PC-9 (cell line): ENCODE data around the gene GXYLT1. TPM values are rescaled to one million over a fixed set of nuclear protein-coding genes. Genes with fewer than 3 reads are reported as not detected.

ENCODE experiments used
- BruUV-seq: library from RNA; stranded (reverse); fragments of 400-500 nt; replicated peaks from 2 replicates; lab custom pipeline; 2021; lab: Mats Ljungman, UMichigan
- CTCF ChIA-PET: fragments of 300-600 bp; sonication (Branson Sonifier 250); formaldehyde crosslinking; loops from one replicate; lab custom pipeline; 2022; ENCODE audit warnings: antibody characterized with exemption; lab: Charles Lee
- POLR2A ChIA-PET: fragments of 300-600 bp; sonication (Branson Sonifier 250); formaldehyde crosslinking; loops from one replicate; lab custom pipeline; 2022; ENCODE audit warnings: antibody characterized with exemption; ENCODE audit not compliant: unreplicated experiment; lab: Charles Lee
- DNase-seq, 2 experiments: peaks; one replicate each; pipeline versions ENCODE4 v3.0.0 to v3.0.0-alpha.2; 2015 to 2022; ENCODE audit warnings: mixed read lengths in 1 of 2
- H2AFZ ChIP-seq: fragments of 200-600 bp; sonication (generic); 2 replicates; pipeline ENCODE4 v1.8.1; 2017; ENCODE audit warnings: antibody characterized with exemption
- H3F3A ChIP-seq: fragments of 200-600 bp; sonication (generic); 2 replicates; pipeline ENCODE4 v1.8.1; 2017; ENCODE audit warnings: antibody characterized with exemption, mild to moderate bottlenecking, low read depth; ENCODE audit not compliant: insufficient read depth
- H3K27ac ChIP-seq: fragments of 200-600 bp; sonication (generic); 2 replicates; pipeline ENCODE4 v1.6.1; 2016; ENCODE audit warnings: mixed run types
- H3K27me3 ChIP-seq: fragments of 200-600 bp; sonication (generic); 2 replicates; pipeline ENCODE4 v1.6.1; 2016; ENCODE audit warnings: low read depth, mixed run types; ENCODE audit not compliant: insufficient read depth
- H3K36me3 ChIP-seq: fragments of 200-600 bp; sonication (generic); 2 replicates; pipeline ENCODE4 v1.6.1; 2016; ENCODE audit warnings: low read depth, mixed run types
- H3K4me1 ChIP-seq: fragments of 200-600 bp; sonication (generic); replicated peaks from 2 replicates; pipeline ENCODE4 v1.6.1; 2016; ENCODE audit warnings: mixed run types; ENCODE audit not compliant: insufficient read depth
- H3K4me2 ChIP-seq: fragments of 200-600 bp; sonication (generic); 2 replicates; pipeline ENCODE4 v1.6.1; 2017; ENCODE audit warnings: mixed run types
- H3K4me3 ChIP-seq: fragments of 200-600 bp; sonication (generic); 2 replicates; pipeline ENCODE4 v1.6.1; 2016; ENCODE audit warnings: mixed run types
- H3K79me2 ChIP-seq: fragments of 200-600 bp; sonication (generic); 2 replicates; pipeline ENCODE4 v1.6.1; 2017; ENCODE audit warnings: low read depth, mixed run types
- H3K9me2 ChIP-seq: fragments of 200-600 bp; sonication (generic); 2 replicates; pipeline ENCODE4 v1.8.1; 2017; ENCODE audit warnings: mild to moderate bottlenecking; ENCODE audit not compliant: insufficient read depth
- H3K9me3 ChIP-seq: fragments of 200-600 bp; sonication (generic); 2 replicates; pipeline ENCODE4 v1.8.1; 2016; ENCODE audit warnings: low read depth; ENCODE audit not compliant: insufficient read depth
- H4K20me1 ChIP-seq: fragments of 200-600 bp; sonication (generic); 2 replicates; pipeline ENCODE4 v1.8.1; 2017; ENCODE audit not compliant: insufficient read depth
- CTCF ChIP-seq: fragments of 200-600 bp; sonication (generic); conservative IDR thresholded peaks from 2 replicates; pipeline ENCODE4 v1.6.1; 2017; ENCODE audit warnings: mixed run types, antibody characterized with exemption, mild to moderate bottlenecking, moderate library complexity
- EZH2 ChIP-seq: fragments of 200-600 bp; sonication (generic); IDR thresholded peaks from 2 replicates; pipeline ENCODE4 v1.8.0; 2017; ENCODE audit warnings: antibody characterized with exemption, low read depth
- intact Hi-C: fragments of 100-400 bp; cut with micrococcal nuclease; formaldehyde crosslinking; loops from one replicate; pipeline ENCODE4 v1.10.0; 2022; ENCODE audit not compliant: unreplicated experiment
- total RNA-seq: library from RNA; stranded (reverse); gene quantifications from 2 replicates; pipeline ENCODE4 v1.2.3, GENCODE V29; 2021

GXYLT1 gene
- total RNA-seq, 1 experiment from 2014 or later: 7.8 TPM

GRCh38 chr12:42124764-42125387 lies 19.8 kb downstream of the GXYLT1 start:
- DNase-seq: no peak
- no TSS peak for BruUV-seq
- H3K27me3 ChIP-seq: no peaks in the 10 kb centered on the region
- CTCF ChIA-PET: interaction anchor here (0.7 kb wide), 1 partner anchor 101 kb away, joined by 3 read pairs; no protein-coding TSS in a partner anchor
- no peaks in the 10 kb centered on the region for H3K36me3 ChIP-seq
- intact Hi-C loops: loop anchor here (5.0 to 10.0 kb wide), 2 partner anchors 60 to 1212 kb away; no protein-coding TSS in a partner anchor
- H2AFZ ChIP-seq: no peak overlapping the region
- H3K9me2 ChIP-seq: no peaks in the 10 kb centered on the region
- POLR2A ChIA-PET: interaction anchor here (0.7 kb wide), 1 partner anchor 65 kb away, joined by 3 read pairs; no protein-coding TSS in a partner anchor
- H3K9me3 ChIP-seq: no peaks in the 10 kb centered on the region
- peaks cover 59% of the 10 kb centered on the region for H3K79me2 ChIP-seq
- H3K4me3 ChIP-seq: no peak overlapping the region
- H4K20me1 ChIP-seq: peaks cover 10% of the 10 kb centered on the region; the same call in 1 of the 2 replicates
- H3F3A ChIP-seq: peaks cover under 1% of the 10 kb centered on the region; the same call in 1 of the 2 replicates
- H3K4me1 ChIP-seq: peaks cover 2% of the 10 kb centered on the region
- H3K27ac ChIP-seq: no peak overlapping the region
- no peak overlapping the region for H3K4me2 ChIP-seq
- TF ChIP-seq EZH2 (no peak), CTCF (no peak)

GRCh38 chr12:42119085-42119633 lies 25.5 kb downstream of the GXYLT1 start:
- Histone ChIP-seq H3K4me2 (no peak overlapping the region), H3F3A (no peaks in the 10 kb centered on the region), H3K4me3 (no peak overlapping the region), H3K36me3 (0 out of 2 replicates have a peak, but pooled peaks cover 11% of the 10 kb centered on the region), H3K27me3 (no peaks in the 10 kb centered on the region), H3K27ac (no peak overlapping the region), H3K9me3 (no peaks in the 10 kb centered on the region), H2AFZ (no peak overlapping the region), H4K20me1 (no peaks in the 10 kb centered on the region), H3K79me2 (peaks cover 20% of the 10 kb centered on the region; the same call in 1 of the 2 replicates), H3K4me1 (no peaks in the 10 kb centered on the region), H3K9me2 (no peaks in the 10 kb centered on the region)
- POLR2A ChIA-PET: no interaction called here
- CTCF ChIA-PET: no interaction called here
- BruUV-seq: no TSS peak
- intact Hi-C loops: no loop called here
- TF ChIP-seq CTCF: no peak
- no peak for TF ChIP-seq EZH2
- no peak for DNase-seq

GRCh38 chr12:42118136-42118879 lies 26.4 kb downstream of the GXYLT1 start:
- CTCF ChIA-PET: no interaction called here
- no peaks in the 10 kb centered on the region for H3K27me3 ChIP-seq
- DNase-seq: no peak
- H3F3A ChIP-seq: no peaks in the 10 kb centered on the region
- H2AFZ ChIP-seq: no peak overlapping the region
- H3K4me3 ChIP-seq: no peak overlapping the region
- no peak overlapping the region for H3K4me2 ChIP-seq
- no TSS peak for BruUV-seq
- TF ChIP-seq EZH2 (no peak), CTCF (no peak)
- 0 out of 2 replicates have a peak, but pooled peaks cover 11% of the 10 kb centered on the region for H3K36me3 ChIP-seq
- POLR2A ChIA-PET: no interaction called here
- H4K20me1 ChIP-seq: no peaks in the 10 kb centered on the region
- no peaks in the 10 kb centered on the region for H3K9me2 ChIP-seq
- no peaks in the 10 kb centered on the region for H3K4me1 ChIP-seq
- H3K27ac ChIP-seq: no peak overlapping the region
- intact Hi-C loops: no loop called here
- peaks cover 16% of the 10 kb centered on the region; the same call in 1 of the 2 replicates for H3K79me2 ChIP-seq
- H3K9me3 ChIP-seq: no peaks in the 10 kb centered on the region
